Nephron (organoid): ENCODE results near the gene ACSS1.

Source experiments
- H3K27ac Mint-ChIP-seq, 3 experiments: 2 replicates each; pipeline ENCODE4 v1.8.0; 2020; ENCODE audit warnings: mixed read lengths in 3 of 3, mild to moderate bottlenecking in 2 of 3, moderate library complexity in 1 of 3
- H3K27me3 Mint-ChIP-seq: 2 replicates; pipeline ENCODE4 v1.8.0; 2021; ENCODE audit warnings: low read depth, mild to moderate bottlenecking, moderate library complexity, mixed read lengths
- H3K36me3 Mint-ChIP-seq: 2 replicates; pipeline ENCODE4 v1.8.0; 2020; ENCODE audit warnings: low read depth, mixed read lengths
- H3K4me1 Mint-ChIP-seq: 2 replicates; pipeline ENCODE4 v1.8.0; 2020; ENCODE audit warnings: mixed read lengths
- H3K4me3 Mint-ChIP-seq, 3 experiments: 2 replicates each; pipeline ENCODE4 v1.8.0; 2020; ENCODE audit warnings: mild to moderate bottlenecking in 3 of 3, mixed read lengths in 3 of 3, moderate library complexity in 2 of 3
- H3K9me3 Mint-ChIP-seq: 2 replicates; pipeline ENCODE4 v1.8.0; 2020; ENCODE audit warnings: mixed read lengths
- TF ChIP-seq, protein P1 (sequence below), 3 experiments: fragments of 200-600 bp; sonication (generic); IDR thresholded peaks; one replicate each; pipeline ENCODE4 v1.5.0; 2021; ENCODE audit warnings: antibody characterized with exemption in 3 of 3; ENCODE audit not compliant: unreplicated experiment in 3 of 3

ACSS1 gene

GRCh38 chr20:24970754-24971153, 87.2 kb downstream of the ACSS1 start:
- H3K4me3 Mint-ChIP-seq, result no peak overlapping the region
- H3K27ac Mint-ChIP-seq, result no peak overlapping the region
- peaks cover 10% of the 10 kb centered on the region for H3K9me3 Mint-ChIP-seq
- TF ChIP-seq, protein P1, sequence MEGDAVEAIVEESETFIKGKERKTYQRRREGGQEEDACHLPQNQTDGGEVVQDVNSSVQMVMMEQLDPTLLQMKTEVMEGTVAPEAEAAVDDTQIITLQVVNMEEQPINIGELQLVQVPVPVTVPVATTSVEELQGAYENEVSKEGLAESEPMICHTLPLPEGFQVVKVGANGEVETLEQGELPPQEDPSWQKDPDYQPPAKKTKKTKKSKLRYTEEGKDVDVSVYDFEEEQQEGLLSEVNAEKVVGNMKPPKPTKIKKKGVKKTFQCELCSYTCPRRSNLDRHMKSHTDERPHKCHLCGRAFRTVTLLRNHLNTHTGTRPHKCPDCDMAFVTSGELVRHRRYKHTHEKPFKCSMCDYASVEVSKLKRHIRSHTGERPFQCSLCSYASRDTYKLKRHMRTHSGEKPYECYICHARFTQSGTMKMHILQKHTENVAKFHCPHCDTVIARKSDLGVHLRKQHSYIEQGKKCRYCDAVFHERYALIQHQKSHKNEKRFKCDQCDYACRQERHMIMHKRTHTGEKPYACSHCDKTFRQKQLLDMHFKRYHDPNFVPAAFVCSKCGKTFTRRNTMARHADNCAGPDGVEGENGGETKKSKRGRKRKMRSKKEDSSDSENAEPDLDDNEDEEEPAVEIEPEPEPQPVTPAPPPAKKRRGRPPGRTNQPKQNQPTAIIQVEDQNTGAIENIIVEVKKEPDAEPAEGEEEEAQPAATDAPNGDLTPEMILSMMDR (IDR thresholded peaks at IDR 0.05; ENCODE audit: unreplicated experiment in 3 of 3), result no peak
- peaks cover 75% of the 10 kb centered on the region for H3K36me3 Mint-ChIP-seq
- no peaks in the 10 kb centered on the region for H3K27me3 Mint-ChIP-seq
- no peaks in the 10 kb centered on the region for H3K4me1 Mint-ChIP-seq

DNA sequence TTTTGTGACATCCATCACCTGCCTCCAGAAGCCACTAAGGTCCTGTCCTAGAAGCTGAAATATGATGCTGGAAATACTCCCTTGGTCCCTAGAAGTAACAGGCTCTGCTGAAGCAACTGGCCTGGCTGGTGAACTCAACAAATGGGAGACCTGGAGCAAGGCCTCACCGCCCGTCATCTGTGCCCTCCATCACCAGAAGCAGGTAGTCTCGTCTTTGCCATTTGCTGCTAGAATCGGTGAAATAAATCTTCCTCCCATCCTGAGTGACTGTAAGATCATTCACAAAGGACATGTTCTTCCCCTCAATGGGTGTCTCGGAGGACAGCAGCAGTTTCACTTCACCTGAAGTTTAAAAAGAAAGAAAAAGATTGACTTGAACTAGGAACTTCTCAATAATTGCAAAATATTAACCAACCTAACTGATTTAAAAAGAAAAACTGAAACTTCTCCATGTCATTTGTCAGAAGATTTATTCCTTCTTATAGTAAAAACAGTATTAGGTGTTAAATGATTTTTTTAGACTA, 87.8 kb downstream of the ACSS1 start:
- TF ChIP-seq, protein P1 (IDR thresholded peaks at IDR 0.05; ENCODE audit: unreplicated experiment in 3 of 3), result no peak
- Mint-ChIP-seq H3K27ac (no peak overlapping the region), H3K4me1 (peaks cover under 1% of the 10 kb centered on the region), H3K4me3 (no peak overlapping the region), H3K9me3 (peaks cover 6% of the 10 kb centered on the region), H3K36me3 (peaks cover 69% of the 10 kb centered on the region), H3K27me3 (no peaks in the 10 kb centered on the region)

DNA sequence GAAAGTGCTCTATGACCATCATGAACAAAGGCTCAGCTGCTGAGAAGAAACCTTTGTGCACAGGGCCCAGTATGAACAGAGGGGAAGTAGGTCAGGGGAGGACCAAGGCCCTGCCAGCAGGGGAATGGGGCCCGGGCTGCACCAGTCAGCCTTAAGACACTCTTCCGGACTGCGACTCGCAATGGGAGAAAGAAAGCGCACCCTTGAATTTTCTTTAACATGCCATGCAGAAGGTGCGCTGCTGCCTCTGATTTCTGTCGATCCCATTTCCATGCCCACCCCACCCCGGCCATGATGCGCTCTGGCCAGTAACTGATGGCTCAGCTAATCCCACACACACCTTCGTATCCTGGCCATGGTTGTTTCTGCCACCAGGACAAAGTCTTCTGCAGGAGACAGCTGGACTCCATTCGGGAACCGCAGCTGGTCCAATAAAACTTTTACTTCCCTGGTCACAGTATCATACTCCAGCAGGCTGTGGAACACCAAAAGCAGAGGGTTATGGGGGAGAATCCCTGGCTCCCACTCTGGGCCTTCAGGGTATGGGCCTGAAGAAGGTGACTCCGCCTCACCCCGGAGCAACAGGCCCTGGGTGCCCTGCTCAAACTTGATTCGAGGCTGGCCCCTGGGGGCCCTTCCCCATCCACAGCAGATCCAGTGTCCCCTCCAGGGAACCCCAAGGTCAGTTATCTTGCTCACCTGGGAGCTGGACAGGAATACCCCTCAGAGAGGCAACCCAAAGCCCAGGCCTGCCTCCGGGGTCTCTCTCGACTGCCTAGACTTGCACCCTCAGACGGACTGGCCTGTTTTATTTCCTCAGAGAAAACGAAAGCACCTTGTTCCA, 88.5 kb downstream of the ACSS1 start:
- TF ChIP-seq, protein P1 (IDR thresholded peaks at IDR 0.05; ENCODE audit: unreplicated experiment in 3 of 3), result no peak
- Mint-ChIP-seq H3K27me3 (no peaks in the 10 kb centered on the region), H3K36me3 (peaks cover 66% of the 10 kb centered on the region), H3K27ac (no peak overlapping the region), H3K9me3 (peaks cover 2% of the 10 kb centered on the region), H3K4me3 (no peak overlapping the region), H3K4me1 (peaks cover 7% of the 10 kb centered on the region)

DNA sequence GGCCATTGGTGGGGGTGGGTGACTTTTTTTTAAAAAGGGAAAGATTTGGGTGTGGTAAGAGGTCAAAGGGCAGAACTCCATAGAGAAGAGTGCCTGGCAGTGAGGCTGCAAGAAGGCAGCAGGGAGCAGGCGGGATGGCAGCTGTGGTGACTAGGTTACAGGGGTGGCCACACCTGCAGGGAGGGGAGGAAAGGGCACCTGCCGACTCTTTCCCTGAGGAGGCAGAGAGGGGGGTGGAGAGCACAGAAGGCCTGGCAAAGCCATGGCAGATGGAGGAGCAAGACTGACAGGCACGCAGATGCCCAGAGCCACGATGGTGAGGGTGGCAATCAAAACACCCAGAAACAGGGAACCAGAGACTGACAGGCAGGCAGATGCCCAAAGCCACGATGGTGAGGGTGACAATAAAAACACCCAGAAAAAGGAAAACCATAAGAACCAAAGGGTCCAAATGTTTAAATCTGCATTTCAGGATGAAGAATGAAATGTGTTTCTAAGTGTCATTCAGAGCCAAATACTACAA, 89.6 kb downstream of the ACSS1 start:
- H3K9me3 Mint-ChIP-seq, result peaks cover 2% of the 10 kb centered on the region

DNA sequence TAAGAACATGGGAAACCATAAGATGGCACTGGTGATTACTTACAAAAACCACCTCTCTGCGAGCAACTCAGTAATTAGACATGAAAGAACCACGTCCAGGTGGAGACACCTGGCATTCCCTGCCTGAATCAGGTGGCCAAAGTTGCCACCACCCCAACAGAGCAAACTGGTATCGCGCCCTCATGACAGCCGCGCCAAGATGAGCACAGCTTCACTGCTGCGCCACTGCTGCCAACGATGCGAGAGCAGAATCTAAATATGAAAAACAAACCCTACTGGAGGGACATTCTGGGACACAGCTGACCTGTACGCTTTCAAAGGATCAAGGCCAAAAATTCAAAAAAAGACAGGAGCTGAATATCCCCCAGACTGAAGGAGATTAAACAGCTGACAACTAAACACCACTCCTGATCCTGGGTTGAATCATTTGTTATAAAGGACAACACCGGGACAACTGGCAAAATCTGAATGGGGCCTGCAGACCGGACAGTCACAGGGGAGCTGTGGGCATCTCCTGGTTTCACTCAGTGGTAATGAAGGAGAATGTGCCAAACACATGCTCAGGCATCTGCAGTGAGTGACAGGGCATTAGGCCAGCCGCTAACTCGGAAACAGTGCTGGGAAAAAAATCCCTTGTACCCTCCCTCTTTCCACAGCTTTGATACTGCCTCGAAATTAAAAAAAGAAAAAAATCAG, 91.5 kb downstream of the ACSS1 start:
- Mint-ChIP-seq H3K4me3 (no peak overlapping the region), H3K27ac (no peak overlapping the region), H3K9me3 (no peaks in the 10 kb centered on the region), H3K4me1 (peaks cover 23% of the 10 kb centered on the region), H3K27me3 (no peaks in the 10 kb centered on the region), H3K36me3 (peaks cover 69% of the 10 kb centered on the region)
- TF ChIP-seq, protein P1 (IDR thresholded peaks at IDR 0.05; ENCODE audit: unreplicated experiment in 3 of 3), result no peak

More for the DNA sequence above, 89.6 kb downstream of the ACSS1 start:
- Mint-ChIP-seq H3K36me3 (peaks cover 62% of the 10 kb centered on the region), H3K27ac (no peak overlapping the region), H3K4me1 (peaks cover 11% of the 10 kb centered on the region), H3K4me3 (no peak overlapping the region), H3K27me3 (no peaks in the 10 kb centered on the region)
- TF ChIP-seq, protein P1 (IDR thresholded peaks at IDR 0.05; ENCODE audit: unreplicated experiment in 3 of 3), result no peak
